Panc1 (cell line): ENCODE measurements around the gene NPTX2.

ENCODE experiments used
- CTCF ChIP-seq: fragments of 450-650 bp; IDR thresholded peaks from 2 replicates; pipeline ENCODE4 v1.5.1; 2017; ENCODE audit warnings: mild to moderate bottlenecking
- POLR2AphosphoS5 ChIP-seq: IDR thresholded peaks from 2 replicates; pipeline ENCODE4 v1.6.1; 2012; ENCODE audit warnings: mild to moderate bottlenecking, low read depth, low read length, moderate library complexity
- REST ChIP-seq, 2 experiments: IDR thresholded peaks; 2 replicates each; pipeline ENCODE4 v1.6.1; 2011 to 2012; ENCODE audit warnings: low read depth in 2 of 2, control low read depth in 1 of 2, low read length in 1 of 2, mild to moderate bottlenecking in 1 of 2, moderate library complexity in 1 of 2; ENCODE audit not compliant: insufficient read depth in 1 of 2
- SIN3A ChIP-seq: IDR thresholded peaks from 2 replicates; pipeline ENCODE4 v1.6.1; 2012; ENCODE audit warnings: low read depth, mild to moderate bottlenecking, low read length, moderate library complexity, borderline replicate concordance; ENCODE audit not compliant: insufficient read depth
- TCF7L2 ChIP-seq: IDR thresholded peaks from 2 replicates; pipeline ENCODE4 v1.6.1; 2011; ENCODE audit warnings: mild to moderate bottlenecking, low read depth, low read length, inconsistent platforms

GRCh38 chr7:98602755-98603398, 14.2 kb upstream of the NPTX2 start:
- no peak for TF ChIP-seq CTCF
- no peak for TF ChIP-seq POLR2AphosphoS5
- TF ChIP-seq SIN3A: no peak
- TF ChIP-seq TCF7L2: no peak
- no peak for TF ChIP-seq REST (IDR thresholded peaks at IDR 0.05; ENCODE audit: insufficient read depth in 1 of 2, low read depth in 2 of 2, low read length in 1 of 2)
